Stimulated activated CD4-positive, alpha-beta T cell treated with anti-CD3 and anti-CD28 coated beads, Interleukin-2, amount 100 ng/mL, for 24 hours (primary cell): ENCODE results near the gene DSTYK.
"Not testable (repeated sequence)": the region's sequence is repeated elsewhere in the genome, so short reads cannot be mapped to it uniquely, and the experiment has no call there.

Experiments used
- DNase-seq, 2 donors: peaks; one replicate each; pipeline ENCODE4 v3.0.0-alpha.2; 2020

The DSTYK gene

GRCh38 chr1:205217418-205217817, 5.9 kb upstream of the DSTYK start:
- DNase-seq, result no peak

- no peak for DNase-seq
Observed at GRCh38 chr1:205216588-205216987, 5.1 kb upstream of the DSTYK start.

- DNase-seq, result no peak
Observed at GRCh38 chr1:205214756-205215155, 3.3 kb upstream of the DSTYK start.

- no peak for DNase-seq
Observed at GRCh38 chr1:205211839-205212536, 486 bp upstream of the DSTYK start.

- peak; percentile 37 to 38 for DNase-seq
Observed at GRCh38 chr1:205210756-205211168, 740 bp downstream of the DSTYK start.

- no peak for DNase-seq
Observed at GRCh38 chr1:205208811-205209210, 2.7 kb downstream of the DSTYK start.

GRCh38 chr1:205205055-205205454, 6.4 kb downstream of the DSTYK start:
- no peak for DNase-seq

GRCh38 chr1:205204552-205204951, 7.0 kb downstream of the DSTYK start:
- no peak for DNase-seq

GRCh38 chr1:205199931-205200299, 11.6 kb downstream of the DSTYK start:
- DNase-seq, result peak; percentile 29 to 30

- peak; percentile 51 to 58 for DNase-seq
Observed at GRCh38 chr1:205199090-205199930, 12.2 kb downstream of the DSTYK start.

GRCh38 chr1:205192287-205192686, 19.2 kb downstream of the DSTYK start:
- no peak for DNase-seq

GRCh38 chr1:205191622-205192021, 19.9 kb downstream of the DSTYK start:
- no peak for DNase-seq

GRCh38 chr1:205190845-205191577, 20.5 kb downstream of the DSTYK start:
- DNase-seq, result no peak

GRCh38 chr1:205189131-205189530, 22.4 kb downstream of the DSTYK start:
- DNase-seq, result no peak

GRCh38 chr1:205188596-205188995, 22.9 kb downstream of the DSTYK start:
- DNase-seq, result no peak

GRCh38 chr1:205188098-205188497, 23.4 kb downstream of the DSTYK start:
- DNase-seq, result no peak

GRCh38 chr1:205187420-205187819, 24.1 kb downstream of the DSTYK start:
- no peak for DNase-seq

GRCh38 chr1:205186191-205186590, 25.3 kb downstream of the DSTYK start:
- no peak for DNase-seq

GRCh38 chr1:205183676-205184335, 27.7 kb downstream of the DSTYK start:
- no peak for DNase-seq

- no peak for DNase-seq
Observed at GRCh38 chr1:205182930-205183329, 28.6 kb downstream of the DSTYK start.

GRCh38 chr1:205180331-205180730, 31.2 kb downstream of the DSTYK start:
- DNase-seq, result not testable (repeated sequence)

- DNase-seq, result no peak
Observed at GRCh38 chr1:205179842-205180241, 31.7 kb downstream of the DSTYK start.
